ENCODE results near the gene MEGF10. TPM values are rescaled to one million over a fixed set of nuclear protein-coding genes. Genes with fewer than 3 reads are reported as not detected.

MEGF10 gene
- polyA plus RNA-seq, 3 donors, result not detected

DNA sequence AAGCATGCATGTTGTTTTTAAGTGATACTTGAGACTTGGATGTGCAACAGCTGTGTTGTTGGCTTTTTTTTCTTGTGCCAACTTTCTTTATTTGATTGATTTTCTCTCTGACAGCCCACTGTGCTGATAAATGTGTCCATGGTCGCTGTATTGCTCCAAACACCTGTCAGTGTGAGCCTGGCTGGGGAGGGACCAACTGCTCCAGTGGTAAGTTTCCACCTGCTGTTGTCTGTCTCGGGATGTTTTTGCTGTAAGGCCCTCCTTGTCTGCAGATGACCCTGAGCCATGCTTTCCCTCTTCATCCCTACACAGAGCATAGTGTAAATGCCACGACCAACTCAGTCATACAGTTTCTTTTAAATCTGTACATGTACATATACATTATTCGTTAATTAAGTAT lies 79.2 kb downstream of the MEGF10 start:
- H3K9me3 ChIP-seq (replicated peaks in 1 of 2; ENCODE audit: control insufficient read depth in 1 of 2, insufficient read depth in 1 of 2, low read length in 2 of 2), result no peaks in the 10 kb centered on the region
- no peak for DNase-seq
- no peak overlapping the region for H3K4me3 ChIP-seq (replicated peaks in 1 of 3; ENCODE audit: low read depth in 2 of 3, low read length in 3 of 3)
- no peaks in the 10 kb centered on the region for H3K27me3 ChIP-seq (ENCODE audit: control insufficient read depth in 2 of 2, insufficient read depth in 2 of 2, low read length in 2 of 2)
- Mint-ChIP-seq H3K4me3 (no peak overlapping the region), H3K27me3 (ENCODE audit: low read depth in 3 of 3) (peaks cover 0 to 1% (median 0%) of the 10 kb centered on the region in 3 donors), H3K4me1 (peaks cover 3% of the 10 kb centered on the region), H3K36me3 (no peaks in the 10 kb centered on the region), H3K9me3 (no peaks in the 10 kb centered on the region), H3K27ac (no peak overlapping the region)
- no peaks in the 10 kb centered on the region for H4K20me1 ChIP-seq (ENCODE audit: insufficient read depth, low read length)
- no peak overlapping the region for H3K27ac ChIP-seq (ENCODE audit: low read depth in 1 of 2, low read length in 2 of 2)
- 88% methylated on average over 2 of the region's 4 CpGs for WGBS (ENCODE audit: insufficient coverage)
- intact Hi-C loops (cut with micrococcal nuclease), result no loop called here
- H3K79me2 ChIP-seq (ENCODE audit: insufficient read depth, low read length), result no peaks in the 10 kb centered on the region
- no peak overlapping the region for H3K9ac ChIP-seq (ENCODE audit: insufficient read depth, low read length, poor library complexity, severe bottlenecking)
- no peaks in the 10 kb centered on the region for H3K36me3 ChIP-seq (replicated peaks in 1 of 2; ENCODE audit: control insufficient read depth in 1 of 2, insufficient read depth in 2 of 2, low read length in 2 of 2)
- H3K4me2 ChIP-seq (replicated peaks; ENCODE audit: extremely low read depth, low read length, poor library complexity, severe bottlenecking), result no peak overlapping the region
- H2AFZ ChIP-seq (ENCODE audit: insufficient read depth, low read depth, low read length, poor library complexity, severe bottlenecking), result no peak overlapping the region
- TF ChIP-seq, protein P1, sequence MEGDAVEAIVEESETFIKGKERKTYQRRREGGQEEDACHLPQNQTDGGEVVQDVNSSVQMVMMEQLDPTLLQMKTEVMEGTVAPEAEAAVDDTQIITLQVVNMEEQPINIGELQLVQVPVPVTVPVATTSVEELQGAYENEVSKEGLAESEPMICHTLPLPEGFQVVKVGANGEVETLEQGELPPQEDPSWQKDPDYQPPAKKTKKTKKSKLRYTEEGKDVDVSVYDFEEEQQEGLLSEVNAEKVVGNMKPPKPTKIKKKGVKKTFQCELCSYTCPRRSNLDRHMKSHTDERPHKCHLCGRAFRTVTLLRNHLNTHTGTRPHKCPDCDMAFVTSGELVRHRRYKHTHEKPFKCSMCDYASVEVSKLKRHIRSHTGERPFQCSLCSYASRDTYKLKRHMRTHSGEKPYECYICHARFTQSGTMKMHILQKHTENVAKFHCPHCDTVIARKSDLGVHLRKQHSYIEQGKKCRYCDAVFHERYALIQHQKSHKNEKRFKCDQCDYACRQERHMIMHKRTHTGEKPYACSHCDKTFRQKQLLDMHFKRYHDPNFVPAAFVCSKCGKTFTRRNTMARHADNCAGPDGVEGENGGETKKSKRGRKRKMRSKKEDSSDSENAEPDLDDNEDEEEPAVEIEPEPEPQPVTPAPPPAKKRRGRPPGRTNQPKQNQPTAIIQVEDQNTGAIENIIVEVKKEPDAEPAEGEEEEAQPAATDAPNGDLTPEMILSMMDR (IDR thresholded peaks at IDR 0.05), result no peak
- H3K4me1 ChIP-seq (ENCODE audit: control insufficient read depth in 1 of 2, insufficient read depth in 2 of 2, low read length in 2 of 2), result no peaks in the 10 kb centered on the region

DNA sequence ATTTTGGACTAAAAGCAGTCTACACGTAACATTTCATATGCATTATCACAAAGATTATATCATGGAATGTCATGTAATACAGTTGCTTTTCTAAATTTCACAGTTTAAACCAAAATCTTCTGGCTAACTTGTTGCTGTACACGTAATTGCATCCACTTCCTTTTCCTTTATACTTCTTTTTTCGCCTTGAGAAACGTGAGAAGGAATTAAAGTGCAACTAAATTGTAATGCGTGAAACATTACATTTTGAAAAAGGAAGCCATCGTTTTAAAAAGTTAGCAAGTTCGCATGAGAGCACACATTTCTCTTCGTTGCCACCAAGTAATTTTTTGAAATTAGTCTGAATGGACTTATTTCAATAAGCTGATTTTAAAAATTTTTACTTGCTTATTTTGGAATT lies 80.0 kb downstream of the MEGF10 start:
- Histone ChIP-seq H3K9me3 (replicated peaks in 1 of 2; ENCODE audit: control insufficient read depth in 1 of 2, insufficient read depth in 1 of 2, low read length in 2 of 2) (no peaks in the 10 kb centered on the region), H3K27ac (ENCODE audit: low read depth in 1 of 2, low read length in 2 of 2) (no peak overlapping the region), H3K79me2 (ENCODE audit: insufficient read depth, low read length) (no peaks in the 10 kb centered on the region), H3K4me3 (replicated peaks in 1 of 3; ENCODE audit: low read depth in 2 of 3, low read length in 3 of 3) (no peak overlapping the region), H3K4me2 (replicated peaks; ENCODE audit: extremely low read depth, low read length, poor library complexity, severe bottlenecking) (no peak overlapping the region), H4K20me1 (ENCODE audit: insufficient read depth, low read length) (no peaks in the 10 kb centered on the region), H3K9ac (ENCODE audit: insufficient read depth, low read length, poor library complexity, severe bottlenecking) (no peak overlapping the region), H2AFZ (ENCODE audit: insufficient read depth, low read depth, low read length, poor library complexity, severe bottlenecking) (no peak overlapping the region), H3K27me3 (ENCODE audit: control insufficient read depth in 2 of 2, insufficient read depth in 2 of 2, low read length in 2 of 2) (no peaks in the 10 kb centered on the region), H3K4me1 (ENCODE audit: control insufficient read depth in 1 of 2, insufficient read depth in 2 of 2, low read length in 2 of 2) (no peaks in the 10 kb centered on the region), H3K36me3 (replicated peaks in 1 of 2; ENCODE audit: control insufficient read depth in 1 of 2, insufficient read depth in 2 of 2, low read length in 2 of 2) (no peaks in the 10 kb centered on the region)
- Mint-ChIP-seq H3K4me1 (peaks cover 3% of the 10 kb centered on the region), H3K9me3 (no peaks in the 10 kb centered on the region), H3K27me3 (ENCODE audit: low read depth in 3 of 3) (no peaks in the 10 kb centered on the region), H3K27ac (no peak overlapping the region), H3K4me3 (no peak overlapping the region), H3K36me3 (no peaks in the 10 kb centered on the region)
- 78% methylated on average over 4 of the region's 8 CpGs for WGBS (ENCODE audit: insufficient coverage)
- no peak for DNase-seq
- TF ChIP-seq, protein P1 (IDR thresholded peaks at IDR 0.05), result no peak
- intact Hi-C loops (cut with micrococcal nuclease), result no loop called here
